HG02588 (cell line): ENCODE measurements around the gene MND1.
"Not testable (repeated sequence)": the region's sequence is repeated elsewhere in the genome, so short reads cannot be mapped to it uniquely, and the experiment has no call there.

ENCODE experiments used
- ATAC-seq: cut with Tn5 transposase; IDR thresholded peaks from one replicate; pipeline ENCODE4 v1.9.1; 2021; ENCODE audit warnings: mild to moderate bottlenecking, moderate library complexity; ENCODE audit not compliant: unreplicated experiment

The MND1 gene

DNA sequence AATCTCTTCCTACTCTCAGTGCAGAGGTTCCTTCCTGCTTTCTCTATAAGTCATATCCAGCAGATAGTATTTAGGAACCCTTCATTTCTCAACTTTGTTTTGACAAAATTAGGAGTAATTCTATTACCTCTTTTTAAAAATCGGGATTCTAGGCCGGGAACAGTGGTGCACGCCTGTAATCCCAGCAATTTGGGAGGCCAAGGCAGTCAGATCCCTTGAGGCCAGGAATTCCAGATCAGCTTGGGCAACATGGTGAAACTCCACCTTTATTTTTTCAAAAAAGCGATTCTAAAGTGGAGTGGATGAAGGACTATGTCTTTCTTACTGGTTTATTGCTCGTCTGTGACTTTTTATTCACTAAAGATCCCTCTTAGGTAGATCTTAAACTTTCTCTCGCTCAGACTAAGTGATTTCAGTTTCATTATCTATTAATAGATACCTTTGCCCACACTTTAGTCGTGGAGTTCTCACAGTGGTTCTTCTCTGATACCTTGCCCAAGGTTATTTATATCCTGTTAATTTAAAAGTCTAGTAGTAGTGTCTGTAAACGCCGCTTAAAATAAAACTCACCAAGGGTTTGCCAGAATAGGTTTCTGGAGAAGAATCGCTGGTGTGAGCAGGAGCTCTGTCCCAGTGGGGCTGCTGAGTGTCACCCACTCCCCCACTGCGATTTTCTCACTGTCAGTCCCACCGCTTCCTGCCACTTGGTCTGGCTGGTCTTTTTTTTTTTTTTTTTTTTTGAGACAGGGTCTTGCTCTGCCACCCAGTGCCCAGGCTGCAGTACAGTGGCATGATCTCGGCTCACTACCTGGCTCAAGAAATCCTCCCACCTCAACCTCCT lies 94.6 kb downstream of the MND1 start:
- ATAC-seq: peak; percentile 72

- ATAC-seq: no peak
Measured at GRCh38 chr4:153439831-153440230, 95.3 kb downstream of the MND1 start.

DNA sequence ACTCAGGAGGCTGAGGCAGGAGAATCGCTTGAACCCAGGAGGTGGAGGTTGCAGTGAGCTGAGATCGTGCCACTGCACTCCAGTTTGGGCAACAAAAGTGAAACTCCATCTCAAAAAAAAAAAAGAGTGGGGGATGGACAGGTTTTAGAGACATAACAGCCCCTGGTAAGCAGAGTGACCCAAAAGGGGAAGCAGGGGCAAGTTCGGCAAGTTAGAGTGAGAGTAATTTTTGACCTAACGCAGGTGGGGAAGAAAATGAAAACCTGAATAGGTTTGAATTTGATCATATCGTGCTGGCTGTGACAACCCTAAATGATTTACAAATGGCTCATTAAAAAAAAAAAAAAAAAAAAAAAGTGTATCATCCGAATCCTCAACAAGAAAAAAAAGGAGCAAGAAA lies 96.0 kb downstream of the MND1 start:
- ATAC-seq: no peak

DNA sequence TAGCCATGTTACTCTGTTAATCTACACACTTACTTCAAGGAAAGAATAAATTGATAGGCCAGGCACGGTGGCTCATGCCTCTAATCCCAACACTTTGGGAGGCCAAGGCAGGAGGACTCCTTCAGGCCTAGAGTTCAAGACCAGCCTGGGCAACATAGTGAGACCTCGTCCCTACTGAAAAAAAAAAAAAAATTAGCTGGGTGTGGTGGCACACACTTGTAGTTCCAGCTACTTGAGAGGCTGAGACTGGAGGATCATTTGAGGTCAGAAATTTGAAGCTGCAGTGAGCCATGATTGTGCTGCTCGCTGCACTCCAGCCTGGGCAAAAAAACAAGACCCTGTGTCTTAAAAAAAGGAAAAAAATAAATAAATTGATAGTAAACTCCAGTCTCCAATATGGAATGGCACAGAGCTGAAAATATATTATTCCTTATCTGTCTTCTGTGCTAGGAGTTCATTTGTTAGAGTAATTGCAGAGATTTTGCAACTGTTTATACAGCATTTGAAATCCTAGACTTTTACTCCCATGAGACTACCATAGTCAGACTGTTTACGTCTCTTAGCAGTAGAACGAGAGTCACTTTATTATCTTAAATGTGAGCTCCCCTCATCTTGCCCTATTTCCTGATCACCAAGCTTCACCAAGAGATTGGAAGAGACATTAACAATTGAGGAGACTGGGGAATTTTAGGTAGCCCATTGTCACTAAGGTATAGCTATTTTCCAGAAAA lies 102.9 kb downstream of the MND1 start:
- no peak for ATAC-seq

- no peak for ATAC-seq
Measured at GRCh38 chr4:153448003-153448731, 103.7 kb downstream of the MND1 start.

- no peak for ATAC-seq
Measured at GRCh38 chr4:153449338-153449737, 104.8 kb downstream of the MND1 start.

DNA sequence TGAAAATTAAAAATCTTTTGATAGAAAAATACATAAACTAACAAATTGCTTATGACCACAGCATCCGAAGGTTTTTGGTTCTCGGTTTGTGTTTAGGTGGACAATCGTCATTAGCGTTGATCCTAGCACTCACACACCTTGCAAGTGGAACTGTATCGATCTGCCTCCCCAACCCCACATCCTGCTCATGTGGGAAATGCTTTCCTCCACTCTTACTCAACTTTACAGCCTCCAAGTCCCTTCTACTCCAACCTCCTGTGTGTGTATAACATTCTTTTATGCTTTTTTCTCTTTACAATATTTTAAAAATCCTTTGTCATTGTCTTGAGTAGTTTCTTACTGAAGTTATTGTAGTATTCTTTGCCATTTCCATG lies 106.0 kb downstream of the MND1 start:
- ATAC-seq: no peak

GRCh38 chr4:153451145-153451544 lies 106.7 kb downstream of the MND1 start:
- ATAC-seq: not testable (repeated sequence)

- no peak for ATAC-seq
Measured at GRCh38 chr4:153451911-153452657, 107.6 kb downstream of the MND1 start.

DNA sequence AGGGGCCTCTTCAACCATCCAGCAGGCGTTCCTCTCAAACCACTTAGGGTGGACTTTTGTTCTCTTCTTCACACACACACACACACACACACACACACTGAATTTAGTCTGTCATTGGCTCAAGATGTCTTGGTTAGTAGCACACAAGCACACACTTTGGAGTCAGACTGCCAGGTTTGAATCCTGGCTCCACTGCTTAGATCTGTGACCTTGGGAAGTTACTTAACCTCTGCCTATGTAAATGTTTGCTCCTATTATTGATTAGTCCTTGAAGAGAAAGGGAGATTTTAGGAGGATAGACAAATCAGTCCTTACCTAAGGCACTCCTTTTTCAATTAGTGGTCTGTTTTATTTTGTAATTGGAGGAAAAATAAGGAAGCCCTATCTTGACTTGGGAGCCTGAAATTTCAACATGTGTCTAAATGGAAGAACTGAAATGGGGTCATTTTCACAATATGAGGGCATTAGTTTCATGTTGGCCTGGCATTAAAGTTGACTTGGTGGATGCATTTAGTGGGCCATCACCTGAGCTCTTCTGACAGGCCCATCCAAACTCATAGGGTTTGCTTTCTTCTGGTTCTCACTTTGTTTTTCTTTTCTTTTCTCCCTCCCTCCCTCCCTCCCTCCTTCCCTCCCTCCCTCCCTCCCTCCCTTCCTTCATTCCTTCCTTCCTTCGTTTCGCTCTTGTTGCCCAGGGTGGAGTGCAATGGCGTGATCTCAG lies 108.3 kb downstream of the MND1 start:
- no peak for ATAC-seq

DNA sequence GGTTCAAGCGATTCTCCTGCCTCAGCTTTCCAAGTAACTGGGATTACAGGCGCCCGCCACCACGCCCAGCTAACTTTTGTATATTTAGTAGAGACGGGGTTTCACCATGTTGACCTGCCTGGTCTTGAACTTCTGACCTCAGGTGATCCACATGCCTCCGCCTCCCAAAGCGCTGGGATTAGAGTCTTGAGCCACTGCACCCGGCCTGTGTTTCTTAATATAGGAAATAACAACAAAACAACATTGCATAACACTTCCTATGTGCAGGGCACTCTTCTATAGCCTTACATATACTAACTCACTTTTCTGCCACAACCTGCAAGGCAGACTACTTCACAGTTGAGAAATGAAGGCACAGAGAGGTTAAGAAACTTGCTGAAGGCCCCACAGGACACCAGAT lies 108.9 kb downstream of the MND1 start:
- ATAC-seq: no peak

GRCh38 chr4:153458969-153459368 lies 114.5 kb downstream of the MND1 start:
- no peak for ATAC-seq

DNA sequence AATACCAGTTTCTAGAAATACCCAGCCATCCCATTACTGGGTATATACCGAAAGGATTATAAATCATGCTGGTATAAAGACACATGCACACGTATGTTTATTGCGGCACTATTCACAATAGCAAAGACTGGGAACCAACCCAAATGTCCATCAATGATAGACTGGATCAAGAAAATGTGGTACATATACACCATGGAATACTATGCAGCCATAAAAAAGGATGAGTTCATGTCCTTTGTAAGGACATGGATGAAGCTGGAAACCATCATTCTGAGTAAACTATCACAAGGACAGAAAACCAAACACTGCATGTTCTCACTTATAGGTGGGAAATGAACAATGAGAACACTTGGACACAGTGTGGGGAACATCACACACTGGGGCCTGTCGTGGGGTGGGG lies 117.1 kb downstream of the MND1 start:
- not testable (repeated sequence) for ATAC-seq

DNA sequence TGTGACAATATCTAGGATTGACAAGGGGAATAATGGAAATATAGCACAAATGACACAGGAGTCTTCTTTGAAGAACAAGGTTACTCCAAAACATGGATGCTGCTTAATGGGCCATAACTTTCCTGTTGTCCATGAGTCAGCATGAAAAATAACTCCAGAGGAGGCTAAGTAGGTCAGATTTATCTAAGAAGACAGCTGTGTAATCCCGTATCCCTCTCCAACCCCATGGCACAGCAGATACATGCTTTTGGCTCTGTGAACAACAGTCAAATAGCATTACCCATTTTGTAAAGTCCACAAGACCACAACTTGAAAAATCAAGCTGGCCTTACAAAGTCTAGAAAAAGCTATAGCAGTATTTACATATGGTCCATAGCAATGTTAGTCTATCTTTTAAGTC lies 119.6 kb downstream of the MND1 start:
- ATAC-seq: no peak
